Measurements from ENCODE around the gene MYH13.

MYH13 gene

DNA sequence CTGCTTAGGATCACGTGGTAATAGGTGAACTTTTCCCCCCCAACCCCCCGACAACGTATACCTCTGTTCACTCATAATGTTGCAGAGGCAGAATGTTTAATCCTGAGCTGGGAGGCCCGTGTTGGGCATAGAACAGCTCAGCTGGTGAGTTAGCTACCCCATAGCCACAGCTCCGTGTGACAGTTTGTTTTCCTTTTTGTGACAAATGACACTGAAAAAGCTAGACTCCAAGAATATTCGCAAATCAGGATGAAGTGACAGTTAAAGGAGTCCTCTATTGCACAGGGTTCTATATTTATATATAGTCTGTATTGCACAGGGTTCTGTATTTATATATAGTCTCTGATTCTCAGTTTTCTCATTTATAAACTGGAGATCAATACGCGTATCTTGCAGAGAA, 33.8 kb downstream of the MYH13 start:
- DNase-seq = no peak

DNA sequence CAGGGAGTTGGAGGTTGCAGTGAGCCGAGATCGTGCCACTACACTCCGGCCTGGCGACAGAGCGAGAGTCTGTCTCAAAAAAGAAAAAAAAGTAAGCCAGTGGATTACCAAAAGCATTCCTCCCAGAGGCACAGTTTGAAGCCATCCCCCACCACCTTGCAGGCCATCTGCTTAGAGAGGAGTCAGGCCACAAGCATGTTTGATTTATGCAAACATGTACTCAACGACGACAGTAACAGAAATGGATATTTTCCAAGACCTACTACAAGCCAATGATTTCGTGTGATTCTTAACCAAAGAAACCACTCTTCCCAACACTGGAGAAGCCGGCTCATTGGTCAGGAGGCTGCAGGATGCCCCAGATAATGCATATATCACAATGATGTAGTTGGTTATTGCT, 34.8 kb downstream of the MYH13 start:
- no peak for DNase-seq

DNA sequence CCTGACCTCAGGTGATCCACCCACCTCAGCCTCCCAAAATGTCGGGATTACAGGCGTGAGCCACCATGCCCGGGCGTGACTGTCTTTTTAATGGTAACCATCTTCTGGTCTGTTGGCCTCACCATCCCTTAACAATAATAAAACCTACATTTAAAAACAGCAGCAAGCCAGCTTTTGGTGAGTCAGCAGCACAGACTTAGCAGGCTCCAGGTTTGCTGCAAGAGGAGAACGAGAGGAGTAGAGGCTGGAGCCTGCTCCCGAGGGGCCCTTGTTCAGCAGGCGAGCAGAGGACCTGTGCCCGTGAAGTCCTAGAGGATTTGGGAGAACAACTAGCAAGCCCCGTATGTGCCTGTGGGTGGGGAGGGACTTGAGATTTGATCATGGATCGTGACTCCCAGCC, 35.7 kb downstream of the MYH13 start:
- no peak for DNase-seq

DNA sequence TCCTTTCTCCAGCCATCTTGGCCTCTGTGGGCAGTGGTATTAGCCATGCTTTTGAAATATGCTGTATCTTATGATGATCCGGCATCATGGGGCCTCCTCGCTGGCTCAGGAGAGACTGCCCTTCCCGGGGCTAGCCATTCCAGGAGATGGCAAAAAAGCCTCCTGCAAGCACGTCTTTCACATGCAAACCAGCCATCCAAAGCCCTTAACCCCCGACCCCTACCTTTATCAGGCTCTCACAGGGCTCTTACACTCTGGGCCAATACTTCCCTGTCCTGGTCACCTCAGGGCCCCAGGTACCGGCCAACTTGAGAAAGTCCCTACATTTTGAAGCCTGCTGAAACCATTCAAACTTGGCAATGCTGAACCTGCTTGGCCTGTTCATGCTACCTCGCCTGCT, 36.4 kb downstream of the MYH13 start:
- no peak for DNase-seq

DNA sequence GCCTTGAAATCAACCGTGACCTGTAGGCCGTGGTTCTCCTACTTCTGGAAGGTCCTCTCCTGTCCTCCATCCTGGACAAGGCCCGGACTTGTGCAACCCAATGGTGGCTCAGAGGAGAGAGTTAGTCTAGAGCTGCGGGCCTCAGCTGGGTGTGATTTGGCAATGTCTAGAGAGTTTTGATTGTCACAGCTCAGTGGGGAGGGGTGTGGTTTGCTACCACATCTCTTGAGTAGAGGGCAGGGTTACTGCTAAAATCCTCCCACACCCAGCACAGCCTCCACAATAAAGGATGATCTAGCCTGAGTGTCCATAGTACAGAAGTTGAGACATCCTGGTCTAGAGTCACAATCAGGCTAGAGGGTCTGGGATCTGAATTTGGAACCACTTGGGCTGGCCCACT, 40.3 kb downstream of the MYH13 start:
- DNase-seq = no peak

DNA sequence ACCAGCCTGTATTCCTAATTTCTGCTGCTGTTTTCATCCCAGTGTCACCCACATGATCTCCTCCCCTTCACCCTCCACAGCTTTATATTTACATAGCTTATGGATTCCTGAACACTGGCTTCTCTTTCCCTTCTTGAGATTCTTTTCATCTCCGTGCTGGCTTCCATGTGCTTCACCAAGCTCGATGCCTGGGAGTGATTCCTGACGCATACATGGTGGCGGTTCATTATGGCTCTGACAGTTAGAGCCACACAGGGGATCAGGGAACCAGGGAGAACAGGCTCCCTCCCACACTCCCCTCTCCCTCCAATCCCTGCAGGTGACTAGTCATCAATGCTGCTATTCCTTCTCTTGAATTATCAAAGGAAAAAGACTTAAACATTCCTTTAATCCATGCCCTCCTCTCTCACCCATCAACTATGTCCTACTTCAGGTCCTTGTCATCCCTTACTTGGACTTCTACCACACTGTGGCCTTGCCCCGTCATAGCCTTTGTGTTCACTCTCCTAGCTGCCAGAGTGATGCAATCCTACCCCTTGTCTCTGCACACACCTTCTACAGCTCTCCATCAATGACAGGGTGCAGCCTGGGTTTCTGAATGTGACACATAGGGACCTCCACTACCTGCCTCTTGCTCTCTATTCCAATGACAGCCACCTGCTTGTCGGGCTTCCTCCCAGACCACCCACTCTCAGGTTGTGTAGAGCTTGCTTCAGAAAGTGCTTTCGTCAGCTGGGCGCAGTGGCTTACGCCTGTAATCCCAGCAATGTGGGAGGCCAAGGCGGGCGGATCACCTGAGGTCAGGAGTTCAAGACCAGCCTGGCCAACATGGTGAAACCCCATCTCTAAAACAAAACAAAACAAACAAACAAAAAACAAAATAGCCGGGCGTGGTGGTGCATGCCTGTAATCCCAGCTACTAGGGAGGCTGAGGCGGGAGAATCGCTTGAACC, 43.6 kb downstream of the MYH13 start:
- no peak for DNase-seq

DNA sequence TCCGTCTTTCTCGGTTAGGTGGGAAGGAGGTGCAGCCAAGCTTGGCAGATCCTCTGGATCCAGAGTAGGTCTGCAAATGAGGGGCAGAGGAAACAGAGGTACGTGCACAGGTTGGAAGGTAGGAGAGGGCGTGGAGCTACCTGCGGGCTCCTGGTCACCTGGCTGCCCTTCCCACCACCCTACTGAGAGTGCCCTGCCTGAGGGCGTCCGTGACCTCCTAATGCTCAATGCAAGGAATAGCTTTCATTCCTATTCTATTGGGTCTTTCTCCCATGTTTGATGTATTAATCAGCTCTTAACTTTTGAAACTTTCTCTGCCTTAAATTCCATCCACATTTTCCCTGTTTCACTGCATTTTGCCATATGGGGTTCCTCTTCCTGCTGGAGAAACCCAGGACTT, 44.6 kb downstream of the MYH13 start:
- no peak for DNase-seq

DNA sequence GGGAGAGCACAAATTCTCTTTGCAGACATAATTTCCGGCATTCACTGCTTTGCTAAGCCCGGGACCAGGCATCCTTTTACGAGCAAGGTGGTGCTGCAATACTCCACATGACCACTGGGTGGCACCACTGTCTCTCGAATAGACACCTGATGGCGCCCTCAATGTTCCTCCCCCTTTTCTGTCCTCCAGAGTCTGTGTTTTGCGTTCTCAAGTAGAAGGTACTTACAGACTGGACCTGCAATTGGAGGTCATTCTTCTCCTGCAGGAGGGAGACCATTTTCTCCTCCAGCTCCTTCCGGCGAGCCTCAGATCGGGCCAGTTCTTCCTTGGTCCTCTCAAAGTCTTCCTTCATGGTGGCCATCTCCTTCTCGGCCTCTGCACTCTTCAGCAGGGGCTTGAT, 45.2 kb downstream of the MYH13 start:
- peak; percentile 25 for DNase-seq

DNA sequence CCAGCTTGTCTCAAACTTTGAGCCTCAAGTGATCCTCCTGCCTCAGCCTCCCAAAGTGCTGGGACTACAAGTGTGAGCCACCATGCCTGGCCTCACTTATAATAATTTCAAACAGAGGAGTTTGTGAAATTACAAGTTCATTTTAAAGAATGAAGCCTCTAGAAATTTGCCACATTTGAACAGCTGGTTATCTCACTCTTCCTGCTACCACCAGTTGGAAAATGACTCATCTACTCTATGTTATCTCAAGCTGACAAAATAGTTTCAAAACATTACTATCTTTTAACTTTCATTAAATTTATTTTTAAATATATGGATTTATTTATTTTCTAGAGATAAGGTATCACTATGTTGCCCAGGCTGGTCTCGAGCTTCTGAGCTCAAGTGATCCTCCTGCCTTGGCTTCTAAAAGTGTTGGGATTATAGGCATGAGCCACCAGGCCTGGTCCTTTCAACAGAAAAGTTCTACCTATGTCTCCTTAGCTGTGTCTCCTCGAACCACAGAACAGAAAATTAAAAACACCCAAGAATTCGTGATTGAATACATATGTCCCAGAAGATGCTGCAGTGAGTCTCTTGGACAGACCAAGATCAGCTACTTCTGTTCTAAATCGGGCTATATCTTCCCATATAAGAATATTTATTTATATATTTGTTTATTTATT, 47.6 kb downstream of the MYH13 start:
- DNase-seq = no peak

DNA sequence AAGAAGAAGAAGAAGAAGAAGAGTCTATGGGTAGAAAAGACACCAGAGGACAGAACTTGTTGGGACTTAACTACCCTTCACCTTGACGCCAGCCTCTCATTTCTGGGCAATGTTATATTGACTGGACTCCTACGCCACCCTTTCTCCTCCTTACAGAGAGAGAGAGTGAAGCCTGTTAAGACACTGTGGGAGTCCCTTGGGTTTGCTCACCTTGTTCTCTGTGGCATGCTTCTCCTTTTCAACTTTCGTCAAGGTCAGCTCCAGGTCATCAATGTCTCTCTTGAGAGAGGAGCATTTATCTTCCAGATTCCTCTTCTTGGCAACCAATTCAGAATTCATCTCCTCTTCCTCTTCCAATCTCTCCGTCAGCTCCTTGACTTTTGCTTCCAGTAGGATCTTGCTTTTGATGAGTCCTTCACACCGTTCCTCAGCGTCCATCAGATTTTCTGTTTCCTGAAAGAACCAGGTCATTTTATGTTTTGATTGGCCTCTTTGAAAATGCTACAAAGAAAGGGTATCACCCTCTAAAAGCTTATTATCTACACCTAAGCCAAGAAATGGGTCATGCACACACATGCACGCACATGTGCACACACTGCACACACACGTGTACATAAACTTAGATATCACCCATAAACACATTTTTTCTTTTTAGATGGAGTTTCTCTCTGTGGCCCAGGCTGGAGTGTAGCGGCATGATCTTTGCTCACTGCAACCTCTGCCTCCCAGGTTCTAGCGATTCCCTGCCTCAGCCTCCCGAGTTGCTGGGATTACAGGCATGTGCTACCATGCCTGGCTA, 48.8 kb downstream of the MYH13 start:
- no peak for DNase-seq

DNA sequence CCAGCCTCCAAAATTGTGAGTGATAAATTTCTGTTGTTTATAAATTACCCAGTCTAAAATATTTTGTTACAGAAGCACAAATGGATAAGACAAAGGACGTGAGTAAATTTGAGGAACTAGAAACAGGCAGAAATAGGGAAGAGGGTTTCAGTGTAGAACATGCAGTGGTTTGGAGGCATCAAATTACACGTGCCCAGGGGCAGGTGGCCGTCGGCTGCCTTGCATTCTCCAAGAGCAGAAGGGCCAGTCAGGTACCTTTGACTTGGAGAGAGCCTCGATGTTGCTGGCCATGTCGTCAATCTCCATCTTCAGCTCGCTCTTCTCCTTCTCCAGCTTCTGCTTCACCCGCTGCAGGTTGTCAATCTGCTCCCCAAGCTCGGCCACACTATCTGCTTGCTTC, 54.3 kb downstream of the MYH13 start:
- no peak for DNase-seq

DNA sequence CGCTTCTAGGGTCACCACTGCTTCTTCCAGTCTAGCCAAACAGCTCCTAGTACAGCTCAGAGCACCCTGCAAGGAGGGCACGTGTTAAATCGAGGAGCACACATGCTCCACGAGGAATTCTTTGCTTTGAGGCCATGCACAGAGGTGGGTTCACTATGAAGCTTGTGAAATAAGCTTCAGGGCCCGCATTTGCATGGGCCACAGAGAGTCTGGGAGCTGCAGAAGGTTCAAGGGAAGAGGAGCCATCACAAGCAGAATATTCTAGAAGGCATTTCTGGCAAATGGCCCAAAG, 55.3 kb downstream of the MYH13 start:
- DNase-seq = no peak

DNA sequence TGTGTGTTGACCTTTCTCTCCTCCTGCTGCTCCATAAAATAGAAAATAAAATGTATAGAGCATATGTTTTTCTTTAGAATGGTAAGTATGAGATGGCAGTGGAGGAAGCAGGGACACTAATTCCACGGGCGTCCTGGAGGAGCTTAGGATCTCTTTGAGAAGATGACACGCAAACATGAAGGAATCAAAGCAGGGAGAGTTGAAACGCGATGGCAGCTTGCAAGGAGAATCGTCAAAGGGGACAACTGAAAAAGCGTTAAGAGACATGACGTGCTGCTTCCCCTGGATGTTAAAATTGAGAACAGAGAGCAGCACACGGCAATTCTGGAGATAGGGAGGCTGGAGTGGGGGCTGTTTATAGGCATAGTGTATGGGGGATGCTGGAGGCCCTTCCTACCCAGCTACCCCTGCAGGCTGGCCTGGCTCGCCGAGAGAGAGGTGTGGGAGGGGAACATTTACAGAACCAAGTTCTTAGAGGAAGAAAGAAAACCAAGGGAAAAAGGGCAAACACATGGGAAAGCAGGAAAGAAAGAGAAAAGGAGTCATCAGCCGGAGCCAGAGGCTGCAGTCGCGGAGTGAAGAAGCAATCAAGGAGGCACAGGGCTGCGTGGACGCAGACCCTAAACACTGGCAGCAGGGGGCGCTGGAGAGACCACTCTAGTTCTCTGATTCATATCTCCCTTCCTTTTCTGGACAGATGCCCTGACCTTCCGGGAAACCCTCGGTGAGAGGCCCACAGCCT, 55.8 kb downstream of the MYH13 start:
- no peak for DNase-seq

DNA sequence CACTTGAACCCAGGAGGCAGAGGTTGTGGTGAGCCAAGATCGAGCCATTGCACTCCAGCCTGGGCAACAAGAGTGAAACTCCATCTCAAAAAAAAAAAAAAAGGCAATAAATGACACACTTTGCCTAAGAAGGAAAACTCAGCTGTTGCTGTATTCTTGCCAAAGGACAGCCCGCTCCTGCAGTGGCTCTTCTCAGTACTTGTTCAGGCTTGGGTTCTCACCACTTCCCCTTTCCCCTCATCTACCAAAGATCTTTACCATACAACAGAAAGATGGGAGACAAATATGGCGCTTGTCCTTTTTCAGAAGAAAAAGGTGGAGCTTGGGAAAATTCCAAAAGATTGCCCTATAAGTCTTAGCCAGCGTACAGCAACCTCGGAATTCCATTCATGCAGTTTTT, 58.5 kb downstream of the MYH13 start:
- no peak for DNase-seq

DNA sequence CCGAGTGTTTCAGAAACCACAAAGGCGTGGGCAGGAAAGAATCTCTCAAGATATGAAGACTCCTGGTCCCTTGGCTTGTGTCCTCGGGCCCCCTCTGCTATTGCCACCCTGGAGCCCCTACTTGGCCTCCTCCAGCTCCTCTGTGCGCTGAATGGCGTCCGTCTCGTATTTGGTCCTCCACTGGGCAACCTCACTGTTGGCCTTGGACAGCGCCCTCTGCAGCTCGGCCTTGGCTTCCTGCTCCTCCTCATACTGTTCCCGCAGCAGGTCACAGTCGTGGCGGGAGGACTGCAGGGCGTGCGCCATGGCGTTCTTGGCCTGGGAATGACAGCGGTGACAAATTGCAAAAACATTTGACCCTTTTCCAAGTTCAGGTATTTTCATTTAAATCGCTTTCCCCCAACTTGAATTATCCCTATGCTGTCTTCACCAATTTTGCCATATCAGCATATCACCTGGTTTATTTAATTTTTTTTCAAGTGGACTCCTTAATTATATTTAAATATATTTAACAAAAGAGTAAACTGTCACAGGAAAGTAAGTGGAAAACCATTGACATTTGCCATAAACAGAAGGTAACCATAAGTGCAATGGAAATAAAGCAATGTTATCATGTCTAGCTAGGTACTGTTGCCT, 59.7 kb downstream of the MYH13 start:
- DNase-seq = no peak

DNA sequence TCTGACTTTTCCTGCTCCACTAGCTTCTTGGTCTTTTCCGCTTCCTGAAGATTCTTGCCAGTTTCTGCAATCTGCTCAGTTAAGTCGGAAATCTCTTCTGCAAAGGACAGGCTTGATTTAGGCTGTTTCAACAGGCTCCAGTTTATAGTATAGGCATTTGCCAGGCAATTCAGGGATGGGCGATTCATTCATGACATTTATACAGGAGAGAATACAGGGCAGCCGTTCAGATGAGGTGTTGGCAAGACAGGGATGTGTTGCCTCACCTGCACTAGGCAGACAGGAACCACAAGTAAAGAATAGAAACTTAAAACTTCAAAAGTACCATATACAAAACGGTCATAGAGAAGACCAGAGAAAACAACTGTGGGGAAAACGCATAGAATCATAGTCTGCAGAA, 61.7 kb downstream of the MYH13 start:
- no peak for DNase-seq

DNA sequence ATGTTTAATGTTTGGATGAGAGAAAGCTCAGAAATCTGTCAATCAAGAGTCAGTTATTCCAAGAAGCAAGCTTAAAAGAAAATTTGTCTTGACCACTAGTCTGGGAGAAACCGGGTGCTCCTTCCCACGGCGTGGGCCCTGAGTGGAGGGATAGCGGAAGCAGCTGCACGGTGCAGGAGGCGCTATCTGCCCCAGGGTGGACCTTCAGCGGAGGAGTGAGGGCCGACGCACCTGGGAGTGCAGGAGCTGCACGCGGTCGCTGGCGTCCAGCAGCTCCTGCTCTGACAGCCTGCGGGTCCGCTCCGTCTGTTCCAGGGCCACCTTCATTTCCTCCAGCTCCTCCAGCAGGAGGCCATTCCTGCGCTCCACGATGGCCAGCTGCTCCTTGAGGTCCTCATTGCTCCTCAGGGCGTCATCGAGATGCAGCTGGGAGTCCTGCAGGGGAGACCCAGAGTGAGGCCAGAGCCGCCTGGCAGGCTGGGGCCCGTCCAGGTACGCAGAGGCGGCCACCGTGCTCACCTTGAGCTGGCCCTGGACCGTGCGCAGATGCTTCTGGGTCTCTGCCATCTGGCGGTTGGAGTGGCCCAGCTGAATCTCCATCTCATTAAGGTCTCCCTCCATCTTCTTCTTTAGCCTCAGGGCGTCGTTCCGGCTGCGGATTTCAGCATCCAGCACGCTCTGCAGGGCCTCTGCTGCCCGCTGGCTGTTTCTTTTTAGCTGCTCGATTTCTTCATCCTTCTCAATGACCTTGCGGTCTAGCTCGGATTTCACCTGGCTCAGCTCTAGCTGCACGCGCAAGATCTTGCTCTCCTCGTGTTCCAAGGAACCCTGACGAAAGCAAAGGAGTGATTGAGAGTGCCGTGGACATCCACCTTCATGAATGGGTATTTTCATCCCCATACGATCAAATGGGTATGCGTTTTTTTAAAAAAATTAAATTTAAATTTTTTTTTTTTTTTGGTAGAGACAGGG, 63.5 kb downstream of the MYH13 start:
- DNase-seq = no peak

DNA sequence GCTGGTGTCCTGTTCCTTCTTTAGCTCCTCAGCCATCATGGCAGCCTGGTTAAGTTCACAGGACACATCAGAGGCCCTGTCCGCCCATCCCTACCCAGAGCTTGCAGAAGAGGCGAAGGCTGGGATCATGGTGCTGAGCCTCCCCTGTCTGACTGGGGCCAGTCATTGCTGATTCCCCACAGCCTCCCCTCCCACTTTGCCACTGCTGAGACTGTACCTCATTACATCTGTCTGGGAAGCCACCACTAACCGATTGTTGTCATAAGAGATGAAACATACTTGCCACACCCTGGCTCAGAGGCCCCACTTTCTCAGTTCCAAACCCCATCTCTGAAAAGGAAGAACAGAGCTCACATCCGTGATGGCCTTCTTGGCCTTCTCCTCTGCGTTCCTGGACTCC, 66.2 kb downstream of the MYH13 start:
- no peak for DNase-seq

DNA sequence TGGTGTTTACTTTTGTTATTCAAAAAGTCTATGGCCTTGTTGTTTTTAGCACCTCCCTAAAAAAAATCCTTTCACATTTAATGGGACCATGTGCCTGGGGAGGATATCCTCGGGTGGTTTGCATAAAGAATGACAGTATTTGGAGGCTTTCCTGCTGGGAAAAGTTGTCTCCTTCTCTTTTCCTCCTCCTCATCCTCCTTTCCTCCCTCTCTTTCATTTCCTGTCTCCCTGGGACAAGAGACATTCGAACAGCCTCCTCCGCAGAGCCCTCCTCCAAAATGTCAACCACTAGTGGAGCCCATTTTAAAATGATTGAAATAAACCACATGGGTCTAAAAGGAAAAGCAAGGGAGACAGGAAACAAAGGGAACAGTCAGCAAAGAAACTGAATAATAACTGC, 67.4 kb downstream of the MYH13 start:
- no peak for DNase-seq

DNA sequence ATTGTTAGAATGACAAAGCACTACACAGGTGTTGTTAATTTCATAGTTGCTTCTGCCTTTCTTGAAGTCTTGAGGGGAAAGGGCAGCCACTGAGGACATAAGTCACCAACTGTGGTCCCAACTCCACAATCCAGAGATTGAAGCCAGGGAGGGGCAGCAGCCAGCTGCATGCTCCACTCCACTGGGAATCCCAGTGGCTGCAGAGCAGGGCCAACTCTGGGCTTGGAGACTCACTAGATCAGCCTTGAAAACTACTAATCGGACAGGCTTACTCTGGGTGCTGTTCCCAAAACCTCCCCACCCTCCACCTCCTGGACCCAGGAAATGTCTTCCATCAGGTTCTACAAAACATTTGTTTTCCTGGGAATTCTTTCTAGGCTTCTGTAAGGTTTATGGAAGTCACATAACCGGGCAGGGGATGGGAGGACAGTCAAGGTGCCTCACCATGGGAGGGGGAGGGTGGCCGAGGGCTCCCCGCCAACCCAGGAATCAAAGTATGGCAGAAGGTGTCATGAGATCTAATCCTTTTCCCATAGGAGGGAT, 68.0 kb downstream of the MYH13 start:
- DNase-seq = no peak

DNA sequence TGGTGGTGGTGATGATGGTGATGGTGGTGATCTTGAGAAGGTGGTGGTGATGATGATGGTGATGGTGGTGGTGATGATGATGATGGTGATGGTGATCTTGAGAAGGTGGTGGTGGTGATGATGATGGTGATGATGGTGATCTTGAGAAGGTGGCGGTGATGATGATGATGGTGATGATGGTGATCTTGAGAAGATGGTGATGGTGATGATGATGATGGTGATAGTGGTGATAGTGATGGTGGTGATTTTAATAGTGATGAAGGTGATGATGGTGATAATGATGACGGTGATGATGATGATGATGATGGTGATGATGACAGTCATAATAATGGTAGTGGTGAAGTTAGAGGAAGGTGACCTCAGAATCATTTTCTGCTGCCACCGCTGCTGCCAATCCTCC, 75.1 kb downstream of the MYH13 start:
- DNase-seq = no peak
